PC-3 (cell line): Measurements from ENCODE around the gene SMIM14. TPM values are rescaled to one million over a fixed set of nuclear protein-coding genes. Genes with fewer than 3 reads are reported as not detected.

Experiments
- ATAC-seq: fragments of 200-7000 bp; cut with Tn5 transposase; 2 replicates; pipeline ENCODE4 v1.9.1; 2020; ENCODE audit warnings: mild to moderate bottlenecking, moderate library complexity
- BruUV-seq: library from RNA; stranded (reverse); fragments of 400-500 nt; replicated peaks from 2 replicates; lab custom pipeline; 2021; lab: Mats Ljungman, UMichigan
- CTCF ChIA-PET: fragments of 300-600 bp; sonication (Branson Sonifier 250); formaldehyde crosslinking; loops from one replicate; lab custom pipeline; 2022; ENCODE audit warnings: antibody characterized with exemption; lab: Charles Lee
- POLR2A ChIA-PET: fragments of 300-600 bp; sonication (Branson Sonifier 250); formaldehyde crosslinking; loops from one replicate; lab custom pipeline; 2022; ENCODE audit warnings: antibody characterized with exemption; ENCODE audit not compliant: unreplicated experiment; lab: Charles Lee
- DNase-seq: peaks from one replicate; pipeline ENCODE4 v3.0.0-alpha.2; 2015
- H2AFZ ChIP-seq: fragments of 300-600 bp; sonication (generic); 2 replicates; pipeline ENCODE4 v1.6.0; 2016; ENCODE audit warnings: antibody characterized with exemption, low read length
- H3F3A ChIP-seq: fragments of 300-600 bp; sonication (generic); one replicate; pipeline ENCODE4 v1.6.0; 2017; ENCODE audit warnings: antibody characterized with exemption, low read length, control low read depth, mild to moderate bottlenecking; ENCODE audit not compliant: unreplicated experiment
- H3K27ac ChIP-seq: fragments of 300-600 bp; sonication (generic); 2 replicates; pipeline ENCODE4 v1.5.1; 2016; ENCODE audit warnings: mild to moderate bottlenecking, low read length
- H3K27me3 ChIP-seq: fragments of 300-600 bp; sonication (generic); 2 replicates; pipeline ENCODE4 v1.6.1; 2016; ENCODE audit warnings: low read length, mixed read lengths
- H3K36me3 ChIP-seq: fragments of 300-600 bp; sonication (generic); 2 replicates; pipeline ENCODE4 v1.6.1; 2016; ENCODE audit warnings: low read depth, mixed run types, low read length, mixed read lengths
- H3K4me1 ChIP-seq: fragments of 300-600 bp; sonication (generic); 2 replicates; pipeline ENCODE4 v1.5.1; 2016; ENCODE audit warnings: low read length; ENCODE audit not compliant: insufficient read depth
- H3K4me2 ChIP-seq: fragments of 300-600 bp; sonication (generic); 2 replicates; pipeline ENCODE4 v1.6.0; 2016; ENCODE audit warnings: low read length
- H3K4me3 ChIP-seq: fragments of 300-600 bp; sonication (generic); 2 replicates; pipeline ENCODE4 v1.5.1; 2016; ENCODE audit warnings: mild to moderate bottlenecking, low read length, mixed read lengths
- H3K79me2 ChIP-seq: fragments of 300-600 bp; sonication (generic); 2 replicates; pipeline ENCODE4 v1.6.1; 2017; ENCODE audit warnings: low read length, mixed read lengths
- H3K9ac ChIP-seq: fragments of 300-600 bp; sonication (generic); 2 replicates; pipeline ENCODE4 v1.6.0; 2016; ENCODE audit warnings: mild to moderate bottlenecking, low read length
- H3K9me2 ChIP-seq: fragments of 300-600 bp; sonication (generic); replicated peaks from 2 replicates; pipeline ENCODE4 v1.6.1; 2016; ENCODE audit warnings: mixed run types, low read length, mixed read lengths
- H3K9me3 ChIP-seq: fragments of 300-600 bp; sonication (generic); 2 replicates; pipeline ENCODE4 v1.6.1; 2016; ENCODE audit warnings: low read length, mixed read lengths
- H4K20me1 ChIP-seq: fragments of 300-600 bp; sonication (generic); 2 replicates; pipeline ENCODE4 v1.6.1; 2016; ENCODE audit warnings: low read length, mixed read lengths
- CTCF ChIP-seq: fragments of 300-600 bp; sonication (generic); conservative IDR thresholded peaks from 2 replicates; pipeline ENCODE4 v1.5.1; 2017; ENCODE audit warnings: antibody characterized with exemption, low read depth, mild to moderate bottlenecking, low read length
- EZH2 ChIP-seq: fragments of 300-600 bp; sonication (generic); IDR thresholded peaks from one replicate; pipeline ENCODE4 v1.6.1; 2017; ENCODE audit warnings: antibody characterized with exemption, mild to moderate bottlenecking, low read length; ENCODE audit not compliant: unreplicated experiment
- EZH2phosphoT487 ChIP-seq: fragments of 300-600 bp; sonication (generic); IDR thresholded peaks from 2 replicates; pipeline ENCODE4 v1.6.1; 2018; ENCODE audit warnings: mild to moderate bottlenecking, antibody characterized with exemption, low read length, borderline replicate concordance
- intact Hi-C: fragments of 100-400 bp; cut with micrococcal nuclease; formaldehyde crosslinking; loops from 2 replicates; pipeline ENCODE4 v1.9.0; 2023
- total RNA-seq: library from RNA; depleted of rRNA; stranded (reverse); fragments of >200 nt; gene quantifications from 2 replicates; pipeline ENCODE4 v1.2.3, GENCODE V29; 2014

The SMIM14 gene
- total RNA-seq, 1 experiment from 2014 or later: 4.8 TPM

GRCh38 chr4:39502019-39502663 lies 136.5 kb downstream of the SMIM14 start:
- no peak overlapping the region for H2AFZ ChIP-seq
- no TSS peak for BruUV-seq
- H3K9ac ChIP-seq: no peak overlapping the region
- TF ChIP-seq EZH2 (no peak), EZH2phosphoT487 (no peak), CTCF (no peak)
- H3F3A ChIP-seq: no peaks in the 10 kb centered on the region
- peak overlapping the region; percentile 13; the same call in 1 of the 2 replicates for H3K4me2 ChIP-seq
- peak overlapping the region; percentile 27; the same call in 1 of the 2 replicates for H3K27ac ChIP-seq
- H3K79me2 ChIP-seq: no peaks in the 10 kb centered on the region
- H3K27me3 ChIP-seq: no peaks in the 10 kb centered on the region
- H3K9me2 ChIP-seq: no peaks in the 10 kb centered on the region
- intact Hi-C loops: no loop called here
- ATAC-seq: peak; percentile 57
- H3K4me1 ChIP-seq: peaks cover 5% of the 10 kb centered on the region; the same call in 1 of the 2 replicates
- no peaks in the 10 kb centered on the region for H4K20me1 ChIP-seq
- H3K4me3 ChIP-seq: no peak overlapping the region
- CTCF ChIA-PET: no interaction called here
- DNase-seq: peak; percentile 49
- H3K36me3 ChIP-seq: peaks cover 41% of the 10 kb centered on the region
- POLR2A ChIA-PET: no interaction called here
- no peaks in the 10 kb centered on the region for H3K9me3 ChIP-seq

- peaks cover 15% of the 10 kb centered on the region for H3K4me1 ChIP-seq
- intact Hi-C loops: no loop called here
- no peaks in the 10 kb centered on the region for H3K9me2 ChIP-seq
- no TSS peak for BruUV-seq
- H3K4me2 ChIP-seq: no peak overlapping the region
- H3K9ac ChIP-seq: no peak overlapping the region
- no peaks in the 10 kb centered on the region for H3K79me2 ChIP-seq
- CTCF ChIA-PET: interaction anchor here (0.6 kb wide), 1 partner anchor 159 kb away, joined by 3 read pairs; no protein-coding TSS in a partner anchor
- no peak overlapping the region for H3K27ac ChIP-seq
- H3K9me3 ChIP-seq: no peaks in the 10 kb centered on the region
- no peaks in the 10 kb centered on the region for H3K27me3 ChIP-seq
- no peak for ATAC-seq
- POLR2A ChIA-PET: no interaction called here
- TF ChIP-seq CTCF (no peak), EZH2phosphoT487 (no peak), EZH2 (no peak)
- H3K4me3 ChIP-seq: no peak overlapping the region
- no peaks in the 10 kb centered on the region for H3F3A ChIP-seq
- no peak for DNase-seq
- no peaks in the 10 kb centered on the region for H4K20me1 ChIP-seq
- H3K36me3 ChIP-seq: peaks cover 24% of the 10 kb centered on the region
- H2AFZ ChIP-seq: no peak overlapping the region
These were observed 140.0 kb downstream of the SMIM14 start for GRCh38 chr4:39498727-39499020.

GRCh38 chr4:39497909-39498726 lies 140.5 kb downstream of the SMIM14 start:
- Histone ChIP-seq H3K27me3 (no peaks in the 10 kb centered on the region), H3K4me3 (no peak overlapping the region), H4K20me1 (no peaks in the 10 kb centered on the region), H3K27ac (no peak overlapping the region), H3K9me3 (no peaks in the 10 kb centered on the region), H3F3A (no peaks in the 10 kb centered on the region), H3K36me3 (peaks cover 18% of the 10 kb centered on the region), H3K9ac (no peak overlapping the region), H3K4me1 (peaks cover 15% of the 10 kb centered on the region), H3K79me2 (no peaks in the 10 kb centered on the region), H3K9me2 (no peaks in the 10 kb centered on the region), H2AFZ (no peak overlapping the region), H3K4me2 (no peak overlapping the region)
- DNase-seq (no peak), ATAC-seq (no peak)
- TF ChIP-seq CTCF: no peak
- no peak for TF ChIP-seq EZH2
- TF ChIP-seq EZH2phosphoT487: no peak
- no TSS peak for BruUV-seq
- intact Hi-C loops: no loop called here
- ChIA-PET CTCF (no interaction called here), POLR2A (no interaction called here)
